Fibroblast of upper back skin (primary cell): ENCODE measurements around the gene NSG1.
"Not testable (repeated sequence)": the region's sequence is repeated elsewhere in the genome, so short reads cannot be mapped to it uniquely, and the experiment has no call there.

Experiments
- DNase-seq: peaks from one replicate; pipeline ENCODE4 v3.0.0-alpha.2; 2013

The NSG1 gene, protein sequence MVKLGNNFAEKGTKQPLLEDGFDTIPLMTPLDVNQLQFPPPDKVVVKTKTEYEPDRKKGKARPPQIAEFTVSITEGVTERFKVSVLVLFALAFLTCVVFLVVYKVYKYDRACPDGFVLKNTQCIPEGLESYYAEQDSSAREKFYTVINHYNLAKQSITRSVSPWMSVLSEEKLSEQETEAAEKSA

DNA sequence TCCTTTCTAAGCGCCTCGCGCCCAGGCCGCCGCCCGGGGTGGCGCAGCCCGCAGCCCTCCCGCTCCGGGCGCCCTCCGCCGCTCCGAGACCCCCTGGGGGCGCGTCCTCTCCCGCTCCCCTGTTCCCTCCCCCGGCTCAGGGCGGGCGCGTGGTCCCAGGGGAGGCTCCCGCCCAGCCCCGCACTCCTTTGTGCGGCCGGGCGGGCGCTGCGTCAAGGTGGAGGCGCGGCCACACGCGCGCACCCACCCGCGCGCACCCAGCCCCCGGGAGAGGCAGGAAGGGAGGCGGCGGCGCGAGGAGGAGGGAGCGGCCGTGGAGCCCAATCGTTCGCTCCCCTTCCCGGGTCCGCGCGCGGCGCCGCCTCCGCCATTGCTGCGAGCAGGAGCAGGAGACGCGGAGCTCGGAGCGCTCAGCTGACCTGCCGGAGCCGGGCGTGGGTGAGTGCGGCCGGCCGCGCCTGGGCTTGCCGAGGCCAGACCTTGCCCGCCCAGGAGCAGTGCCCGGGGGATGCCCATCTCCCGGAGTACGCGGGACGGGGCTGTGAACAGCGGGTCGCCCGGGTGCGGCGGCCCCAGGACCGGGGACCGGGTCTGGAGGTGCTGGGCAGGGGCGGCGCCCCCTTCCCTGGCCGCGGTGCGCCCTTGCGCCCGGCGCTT lies at the start of gene NSG1:
TSS of gene NSG1 (plus strand) at position 367 of the 657 bp plus-strand sequence. CDS start 528 bp downstream, outside the sequence.
- DNase-seq, result no peak

- no peak for DNase-seq
Observed at GRCh38 chr4:4338210-4339001, 48.5 kb upstream of the NSG1 start.

DNA sequence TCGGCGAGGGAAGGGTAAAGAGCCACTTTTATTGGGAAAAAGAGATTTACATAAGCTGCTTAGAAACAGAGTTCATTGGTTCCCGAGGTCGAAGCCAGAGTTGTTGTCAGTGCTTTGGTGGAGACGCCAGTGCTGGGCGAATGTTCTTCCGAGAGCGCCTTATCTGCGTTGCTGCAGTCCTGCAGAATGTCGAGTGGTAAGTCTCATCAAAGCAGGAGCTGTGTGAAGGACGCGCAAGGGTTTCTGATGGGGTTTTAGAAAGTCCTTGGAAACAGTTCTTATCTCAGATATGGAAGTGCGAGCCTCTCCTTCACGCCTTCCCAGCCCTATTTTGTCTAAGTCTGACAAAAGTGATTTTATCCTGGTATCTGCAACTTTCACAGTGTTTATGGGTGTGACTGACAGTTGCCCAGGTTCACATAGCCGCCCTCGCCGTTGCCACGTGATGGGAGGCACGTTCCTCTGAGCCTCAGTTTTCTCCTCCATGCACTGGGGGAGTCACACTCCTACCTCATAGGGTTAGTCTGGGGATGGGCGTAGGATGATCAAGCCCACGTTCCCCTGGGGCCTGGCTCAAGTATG lies 47.3 kb upstream of the NSG1 start:
- DNase-seq, result no peak

DNA sequence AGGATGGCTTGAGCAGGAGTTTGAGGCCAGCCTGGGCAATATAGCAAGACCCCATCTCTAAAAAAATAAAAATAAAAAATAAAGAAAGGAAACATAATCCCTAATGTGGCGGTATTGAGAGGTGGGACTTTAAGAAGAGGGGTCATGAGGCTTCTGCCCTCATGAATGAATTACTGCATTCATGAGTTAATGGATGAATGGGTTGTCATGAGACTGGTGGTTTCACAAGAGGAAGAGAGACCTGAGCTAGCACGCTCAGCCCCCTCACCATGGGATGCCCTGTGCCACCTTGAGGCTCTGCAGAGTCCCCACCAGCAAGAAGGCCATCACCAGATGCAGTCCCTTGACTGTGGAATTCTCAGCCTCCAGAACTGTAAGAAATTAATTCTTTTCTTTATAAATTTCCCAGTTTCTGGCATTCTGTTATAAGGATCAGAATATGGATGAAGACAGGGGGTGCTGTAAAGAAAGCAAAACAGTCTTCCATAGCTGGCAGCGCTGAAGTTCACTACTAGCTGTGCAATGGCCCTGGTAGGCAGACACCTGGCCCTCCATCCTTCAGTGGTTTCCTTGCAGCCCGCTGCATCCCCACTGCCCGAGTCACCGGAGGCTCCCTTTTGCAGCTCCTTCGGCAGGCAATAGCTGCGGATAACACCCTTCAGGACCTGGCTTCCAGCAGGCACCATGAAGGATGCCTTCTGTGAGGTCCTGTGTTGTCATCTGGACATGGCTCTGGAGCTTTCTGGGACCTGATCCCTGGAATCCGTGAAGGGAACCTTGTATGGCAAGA lies 44.8 kb upstream of the NSG1 start:
- DNase-seq, result no peak

DNA sequence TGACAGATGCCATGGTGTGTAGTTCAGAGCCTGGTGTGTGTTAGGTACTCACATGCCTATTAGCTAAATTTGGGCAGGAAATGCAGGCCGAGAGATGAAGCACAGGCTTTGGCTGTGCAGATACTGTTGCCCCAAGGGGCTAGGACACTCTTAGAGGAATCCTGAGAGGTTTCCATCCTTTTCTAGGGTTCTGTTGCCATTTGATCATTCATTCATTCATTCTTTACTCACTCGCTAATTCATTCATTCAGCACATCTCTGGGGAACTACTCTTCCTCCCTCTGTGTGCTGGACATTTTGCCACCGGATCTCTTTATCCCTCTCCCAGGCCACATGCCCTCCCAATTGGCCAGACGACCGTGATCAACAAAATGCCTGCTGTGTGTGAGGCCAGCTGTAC lies 43.9 kb upstream of the NSG1 start:
- DNase-seq, result no peak

DNA sequence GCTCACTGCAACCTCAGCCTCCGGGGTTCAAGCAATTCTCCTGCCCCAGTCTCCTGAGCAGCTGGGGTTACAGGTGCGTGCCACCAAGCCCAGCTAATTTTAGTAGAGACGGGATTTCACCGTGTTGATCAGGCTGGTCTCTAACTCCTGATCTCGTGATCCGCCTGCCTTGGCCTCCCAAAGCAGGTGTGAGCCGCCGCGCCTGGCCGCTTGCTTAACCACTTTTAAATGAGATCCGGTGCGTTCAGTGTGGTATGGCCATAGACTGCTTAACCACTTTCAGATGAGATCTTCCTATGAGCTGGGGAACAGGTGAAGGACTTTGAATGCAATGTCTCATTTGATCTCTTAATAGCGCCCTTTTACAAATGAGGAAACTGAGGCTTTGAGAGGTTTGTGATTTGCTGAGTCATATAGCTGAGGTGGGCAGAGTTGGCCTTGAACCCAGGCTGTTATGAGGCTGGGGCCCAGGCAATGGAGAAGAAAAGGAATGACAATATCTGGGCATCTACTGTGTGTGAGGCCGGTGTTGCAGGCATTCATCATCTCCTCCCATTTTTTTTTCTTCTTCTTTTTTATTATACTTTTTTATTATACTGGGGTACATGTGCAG lies 41.9 kb upstream of the NSG1 start:
- no peak for DNase-seq

DNA sequence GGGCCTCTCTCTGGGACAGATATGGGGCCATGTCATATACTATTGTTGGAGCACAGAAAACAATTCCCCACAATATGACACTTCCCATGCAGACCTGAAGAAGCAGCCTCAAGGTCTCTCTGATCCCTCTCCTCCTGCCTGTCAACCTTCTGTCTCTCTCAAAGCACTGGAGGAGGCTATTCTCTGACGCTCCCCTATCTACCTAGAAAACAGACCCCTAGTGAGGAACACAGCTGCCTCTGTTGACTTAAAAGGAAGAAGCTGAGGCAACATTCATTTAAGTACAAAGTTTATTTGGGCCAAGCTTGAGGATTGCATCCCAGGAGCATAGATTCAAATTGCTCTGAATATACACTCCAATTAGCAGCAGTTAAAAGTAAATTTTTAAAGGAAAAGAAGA lies 39.3 kb upstream of the NSG1 start:
- DNase-seq, result no peak

- not testable (repeated sequence) for DNase-seq
Observed at GRCh38 chr4:4348585-4348984, 38.3 kb upstream of the NSG1 start.

GRCh38 chr4:4349867-4350266 lies 37.0 kb upstream of the NSG1 start:
- no peak for DNase-seq

GRCh38 chr4:4350909-4351308 lies 36.0 kb upstream of the NSG1 start:
- DNase-seq, result no peak

DNA sequence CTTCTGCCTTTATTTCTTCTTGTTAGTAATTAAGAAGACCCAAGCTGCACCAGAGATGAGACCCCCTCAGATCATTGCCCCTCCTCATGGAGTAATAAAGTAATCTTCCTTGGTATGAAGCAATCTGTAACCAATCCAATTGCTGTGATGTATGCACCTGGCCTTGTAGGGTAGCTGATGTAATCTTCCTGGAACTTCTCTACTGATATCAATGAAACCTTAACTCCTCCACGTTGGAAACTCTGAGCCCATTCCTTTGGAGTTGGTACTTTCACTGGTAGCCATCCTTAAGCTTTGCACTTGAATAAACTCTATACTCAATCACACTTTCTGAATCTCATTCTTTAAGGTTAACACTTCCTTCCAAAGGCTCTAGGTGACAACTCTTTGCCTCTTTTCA lies 31.6 kb upstream of the NSG1 start:
- DNase-seq, result no peak

DNA sequence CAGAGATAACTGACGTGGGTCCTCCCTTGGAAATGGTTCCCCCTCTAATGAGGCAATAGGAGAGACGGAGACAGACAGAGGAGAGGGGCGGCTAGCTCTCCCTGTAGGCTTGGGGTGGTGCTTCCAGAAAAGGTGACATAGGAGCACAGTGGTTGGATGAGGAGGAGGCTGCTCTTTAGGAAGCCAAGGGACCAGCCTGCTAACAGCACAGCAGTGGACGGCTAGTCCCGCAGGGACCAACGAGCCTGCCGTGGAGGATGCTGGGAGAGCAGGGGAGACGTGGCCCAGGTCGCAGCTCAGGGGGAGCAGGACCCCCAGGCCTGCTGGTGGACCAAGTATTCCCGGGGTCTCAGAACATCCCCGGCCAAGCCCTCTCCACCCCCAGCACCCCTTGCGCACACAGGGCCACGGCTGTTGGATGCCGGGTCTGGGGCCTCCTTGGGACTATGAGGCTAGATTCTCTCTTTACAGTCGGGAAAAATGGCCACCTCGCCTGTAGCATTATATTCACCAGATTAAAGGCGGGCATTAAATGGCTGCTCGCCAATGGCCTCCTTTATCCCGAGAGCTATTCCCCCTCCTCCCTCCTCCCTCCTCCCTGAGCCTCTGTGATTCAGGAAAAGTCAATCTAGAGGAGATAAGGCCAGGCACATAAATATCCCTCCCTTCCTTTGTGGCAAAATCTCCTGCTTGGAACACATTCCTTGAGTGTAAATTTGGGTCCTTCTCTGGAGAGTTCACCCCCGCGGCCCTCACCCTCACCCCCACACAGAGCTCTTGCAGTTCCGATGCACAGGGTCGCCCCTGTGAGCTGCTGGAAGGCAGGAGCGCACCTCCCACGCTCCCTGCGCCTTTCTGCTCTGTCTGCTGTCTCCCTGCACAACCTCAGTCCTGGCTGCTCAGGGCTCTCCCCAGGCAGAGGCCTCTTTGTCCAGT lies 30.5 kb upstream of the NSG1 start:
- DNase-seq, result no peak

- DNase-seq, result no peak
Observed at GRCh38 chr4:4358093-4358854, 28.6 kb upstream of the NSG1 start.

DNA sequence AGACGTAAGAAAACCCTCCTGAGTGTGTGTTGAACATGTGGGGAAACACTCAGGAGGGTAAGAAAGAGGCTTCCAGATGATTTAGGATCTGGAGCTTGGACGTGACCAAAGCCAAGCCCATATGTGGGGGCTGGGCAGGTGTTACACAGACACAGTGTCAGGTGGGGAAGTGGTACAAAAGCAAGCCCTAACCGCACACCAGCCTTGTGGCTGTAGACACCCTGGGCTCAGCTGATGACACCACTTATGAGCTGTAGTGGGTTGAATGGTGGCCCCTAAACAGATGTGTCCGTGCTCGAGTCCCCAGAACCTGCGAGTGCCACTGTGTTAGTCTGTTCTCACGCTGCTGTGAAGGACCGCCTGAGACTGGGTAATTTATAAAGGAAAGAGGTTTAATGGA lies 25.0 kb upstream of the NSG1 start:
- no peak for DNase-seq

GRCh38 chr4:4362991-4363697 lies 23.8 kb upstream of the NSG1 start:
- peak; percentile 8 for DNase-seq

- DNase-seq, result no peak
Observed at GRCh38 chr4:4364061-4364460, 22.8 kb upstream of the NSG1 start.

DNA sequence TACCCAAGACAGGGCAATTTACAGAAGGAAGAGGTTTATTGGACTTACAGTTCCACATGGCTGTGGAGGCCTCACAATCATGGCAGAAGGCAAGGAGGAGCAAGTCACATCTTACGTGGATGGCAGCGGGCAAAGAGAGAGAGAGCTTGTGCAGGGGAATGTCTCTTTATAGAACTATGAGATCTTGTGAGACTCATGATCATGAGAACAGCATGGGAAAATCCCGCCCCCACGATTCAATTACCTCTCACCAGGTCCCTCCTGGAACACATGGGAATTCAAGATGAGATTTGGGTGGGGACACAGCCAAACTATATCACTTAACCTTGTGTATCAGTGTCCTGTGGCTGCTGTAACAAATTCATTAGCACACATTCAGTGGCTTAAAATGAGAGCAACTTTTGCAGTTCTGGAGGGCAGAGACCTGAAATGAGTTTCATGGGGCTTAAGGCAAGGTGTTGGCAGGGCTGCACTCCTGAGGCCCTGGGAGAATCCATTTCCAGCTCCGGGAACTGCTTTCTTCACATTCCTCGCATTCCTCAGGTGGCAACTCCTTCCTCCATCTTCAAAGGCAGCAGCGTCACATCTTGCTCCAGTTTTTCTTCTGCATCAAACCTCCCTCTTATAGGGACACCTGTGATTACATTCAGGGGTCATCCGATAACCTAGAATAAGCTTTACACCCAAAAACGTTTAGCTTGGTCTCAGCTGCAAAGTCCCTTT lies 22.3 kb upstream of the NSG1 start:
- no peak for DNase-seq

DNA sequence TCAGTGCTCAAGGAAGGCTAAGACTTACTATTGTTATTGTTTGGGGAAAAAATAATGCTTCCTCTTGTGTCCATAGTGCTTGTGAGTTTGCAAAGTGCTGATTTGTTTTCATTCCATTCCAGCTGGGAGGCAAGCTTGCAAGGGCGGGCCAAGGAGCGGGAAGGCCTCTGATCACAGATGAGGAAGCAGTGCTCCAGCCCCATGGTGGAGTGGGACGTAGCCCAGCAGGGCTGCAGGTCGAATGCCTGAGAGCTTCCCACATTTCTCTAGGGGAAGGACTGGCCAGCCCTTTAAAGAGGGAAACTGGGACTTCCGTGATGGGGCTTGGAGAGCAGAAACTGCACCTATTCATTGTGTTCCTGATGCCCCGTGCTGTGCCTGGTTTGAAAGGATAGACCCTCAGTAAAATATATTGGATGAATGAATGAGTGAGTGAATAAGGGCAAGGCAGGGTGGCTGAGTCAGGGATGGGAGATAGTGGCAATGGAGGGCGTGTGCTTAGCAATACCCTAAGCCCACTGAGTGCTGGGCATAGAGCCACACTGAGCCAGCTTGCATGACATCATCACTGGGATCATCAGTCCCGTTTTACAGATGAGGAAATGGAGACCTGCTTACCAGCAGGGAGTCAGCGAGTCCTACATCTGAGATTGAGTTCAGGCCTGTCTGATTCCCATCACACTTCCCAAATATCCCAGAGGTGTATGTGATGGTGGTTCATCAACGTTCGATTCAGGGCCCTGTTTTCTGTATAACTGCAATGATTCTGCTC lies 17.9 kb upstream of the NSG1 start:
- DNase-seq, result no peak
